NCI-H524 treated with DMSO at 0.1 percent for 48 hours (cell line): ENCODE data around the gene CDH26.

Source experiments
- DNase-seq: peaks from one replicate; lab custom pipeline; 2025; lab: John Stamatoyannopoulos, UW

Gene CDH26

GRCh38 chr20:59958123-59958522, at the start of gene CDH26:
Gene CDH26, plus strand, starts transcription at chr20:59958423. Its CDS starts 304 bp downstream, at chr20:59958727.
- DNase-seq, result no peak

DNA sequence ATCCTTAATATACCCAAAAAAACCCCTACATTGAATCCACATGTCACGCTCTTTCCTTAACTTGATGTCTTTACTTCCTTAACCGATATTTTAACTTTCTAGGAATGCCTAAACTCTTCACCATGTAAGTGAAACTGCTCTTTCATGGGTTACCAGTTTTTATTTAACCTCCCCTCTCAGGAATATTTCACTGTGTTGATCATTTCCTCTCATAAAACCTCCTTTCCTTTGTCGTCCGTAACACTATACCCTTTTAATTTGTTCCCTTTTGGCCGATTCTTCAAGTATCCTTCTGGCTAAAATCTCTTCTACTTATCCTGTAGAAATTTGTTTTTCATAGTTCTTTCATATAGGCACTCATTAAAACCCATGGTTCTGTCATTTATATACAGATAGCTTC, 49.4 kb upstream of the CDH26 start:
- DNase-seq, result no peak

DNA sequence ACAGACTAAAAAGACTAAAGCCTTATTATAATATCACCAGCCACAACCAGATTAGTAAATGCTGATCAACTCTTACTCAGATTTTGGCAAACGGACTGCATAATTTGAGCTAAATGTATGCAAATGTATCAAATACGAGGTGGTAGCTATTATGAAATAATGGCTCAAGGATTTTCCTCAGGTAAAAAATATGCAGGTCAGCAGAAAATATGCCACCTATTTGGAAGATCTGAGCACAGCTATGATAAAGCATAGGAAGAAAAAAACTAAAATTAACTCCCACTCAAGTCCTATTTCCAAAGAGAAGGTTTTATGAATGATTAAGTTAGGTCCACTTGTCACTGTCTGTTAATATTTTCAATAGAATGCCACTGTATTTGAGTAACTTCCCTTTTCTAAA, 47.2 kb upstream of the CDH26 start:
- DNase-seq, result no peak

DNA sequence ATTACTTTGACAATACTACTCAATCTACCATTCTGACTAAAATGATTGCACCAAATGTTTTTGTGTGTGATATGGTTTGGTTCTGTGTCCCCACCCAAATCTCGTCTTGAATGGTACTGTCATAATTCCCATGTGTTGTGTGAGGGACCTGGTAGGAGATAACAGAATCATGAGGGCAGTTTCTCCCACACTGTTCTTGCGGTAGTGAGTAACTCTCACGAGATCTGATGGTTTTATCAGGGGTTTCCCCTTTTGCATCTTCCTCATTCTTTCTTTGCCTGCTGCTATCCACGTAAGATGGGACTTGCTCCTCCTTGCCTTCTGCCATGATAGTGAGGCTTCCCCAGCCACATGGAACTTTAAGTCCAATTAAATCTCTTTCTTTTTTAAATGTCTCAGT, 45.6 kb upstream of the CDH26 start:
- DNase-seq, result no peak

GRCh38 chr20:59920944-59921343, 37.3 kb upstream of the CDH26 start:
- no peak for DNase-seq

DNA sequence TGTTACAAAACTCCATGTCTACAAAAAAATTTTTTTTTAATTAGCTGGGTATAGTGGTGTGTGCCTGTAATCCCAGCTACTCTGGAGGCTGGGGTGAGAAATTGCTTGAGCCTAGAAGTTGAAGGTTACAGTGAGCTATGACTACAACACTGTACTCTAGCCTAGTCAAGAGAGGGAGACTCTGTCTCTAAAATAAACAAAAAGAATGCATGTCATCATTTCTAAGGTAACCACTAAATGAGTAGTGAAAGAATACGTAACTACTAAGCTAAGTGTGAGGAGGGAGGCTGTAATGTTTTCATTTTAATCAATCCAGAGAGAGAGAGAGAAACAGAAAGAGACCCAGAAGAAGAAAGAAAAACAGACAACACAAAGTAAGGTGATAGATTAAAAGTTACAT, 34.7 kb upstream of the CDH26 start:
- DNase-seq, result no peak

DNA sequence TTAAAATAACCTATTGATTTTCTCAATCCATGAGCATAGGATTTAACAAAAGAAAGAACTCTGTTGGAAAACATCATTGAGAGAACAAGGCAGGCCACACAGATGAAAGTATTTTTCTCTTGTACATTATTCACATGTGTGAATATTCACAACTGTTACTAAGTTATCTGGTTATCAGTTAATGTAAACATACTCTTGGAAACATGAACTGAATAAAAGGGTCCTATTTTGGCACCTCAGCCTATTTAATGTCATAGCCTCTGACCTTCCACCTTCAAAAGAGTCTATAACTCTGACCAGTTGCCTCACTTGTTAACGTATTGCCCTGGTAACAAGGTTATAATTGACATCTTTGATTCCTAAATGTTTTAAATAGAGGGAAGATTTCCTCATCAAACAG, 32.9 kb upstream of the CDH26 start:
- no peak for DNase-seq

DNA sequence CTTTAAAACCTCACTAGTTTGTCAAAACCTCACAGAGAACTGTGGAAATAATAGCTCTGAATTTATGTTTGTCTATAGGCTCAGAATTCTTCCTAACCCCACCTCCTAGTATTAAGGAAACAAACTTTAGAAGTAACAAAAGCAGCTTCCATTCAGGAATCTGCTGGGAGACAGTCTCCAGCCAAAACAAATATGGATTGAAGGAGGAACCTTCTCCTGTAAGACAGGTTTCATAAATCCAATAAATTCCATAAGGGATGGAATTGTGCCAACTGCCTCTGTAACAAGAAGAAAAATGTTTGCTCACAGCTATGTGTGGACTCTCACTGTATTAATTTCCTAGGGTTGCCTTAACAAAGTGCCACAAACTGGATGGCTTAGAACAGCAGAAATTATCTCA, 32.3 kb upstream of the CDH26 start:
- no peak for DNase-seq

DNA sequence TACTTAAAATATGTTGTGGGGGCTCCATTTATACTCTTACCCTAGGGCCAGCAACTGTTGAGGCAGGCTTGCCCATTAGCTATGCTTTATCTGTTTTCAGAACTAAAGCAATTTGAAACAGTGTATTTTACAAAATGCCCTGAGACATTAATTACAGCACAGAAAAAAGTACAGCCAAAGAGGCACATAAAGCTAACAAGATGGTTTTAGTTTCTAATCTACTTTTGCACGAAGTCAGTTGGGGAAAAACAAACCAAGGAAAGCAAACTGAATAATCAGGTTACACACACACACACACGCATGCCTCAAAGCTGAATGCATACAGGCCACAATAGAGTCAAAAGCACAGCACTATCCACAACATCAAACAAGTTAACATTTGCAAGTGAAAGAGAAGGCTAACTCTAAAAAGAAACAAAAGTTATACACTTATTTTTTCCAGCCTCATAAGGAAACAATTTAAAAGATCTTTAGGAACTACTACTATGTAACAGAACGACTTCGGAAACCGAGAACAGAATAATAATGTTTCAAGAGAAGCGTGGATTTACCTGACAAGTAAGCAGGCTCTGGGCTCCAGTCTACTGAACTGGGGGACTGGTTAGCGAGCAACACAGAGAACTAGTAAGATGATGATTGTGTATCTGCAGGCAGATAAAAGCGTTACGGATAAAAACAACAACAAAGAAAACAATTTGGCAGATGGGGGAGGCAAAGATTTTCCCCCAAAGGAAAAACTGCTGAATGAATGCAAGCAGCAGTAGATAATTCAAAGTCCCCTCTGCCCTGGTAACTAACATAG, 26.5 kb upstream of the CDH26 start:
- no peak for DNase-seq

DNA sequence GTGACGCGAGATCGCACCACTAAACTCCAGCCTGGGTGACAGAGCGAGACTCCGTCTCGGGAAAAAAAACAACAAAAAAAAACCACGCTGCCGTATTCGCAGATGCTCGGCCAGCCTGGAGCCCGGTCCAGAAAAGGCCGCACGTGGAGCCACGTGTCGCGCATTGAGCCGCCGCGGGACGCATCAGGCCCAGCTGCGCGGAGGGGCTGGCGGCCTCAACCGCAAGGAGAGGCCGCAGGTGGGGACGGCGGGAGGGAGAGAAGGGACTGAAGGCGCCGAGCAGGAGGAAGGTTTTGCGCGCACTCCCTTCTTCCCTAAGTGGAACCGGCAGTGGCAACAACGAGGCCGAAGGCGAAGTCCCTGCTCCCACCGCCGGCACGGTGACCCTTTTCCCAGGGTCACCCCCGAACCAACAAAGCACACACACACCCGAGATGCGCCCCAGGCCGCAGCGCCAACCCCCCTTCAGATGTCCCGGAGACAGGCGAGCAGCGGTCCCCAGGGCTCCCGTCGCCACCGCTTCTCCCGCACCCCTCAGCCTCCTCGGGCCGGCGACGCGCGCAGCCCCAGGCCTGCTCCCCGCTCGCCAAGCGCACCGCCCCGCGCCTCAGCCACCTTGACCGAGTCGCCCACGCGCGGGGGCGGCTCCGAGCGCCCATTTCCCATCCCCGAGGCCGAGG, 25.5 kb upstream of the CDH26 start:
- DNase-seq, result no peak

GRCh38 chr20:59933296-59933848, 24.9 kb upstream of the CDH26 start, which contains the start of gene SYCP2:
Gene SYCP2, minus strand, starts transcription at chr20:59933637. Its CDS starts 11,224 bp downstream, at chr20:59922413.
- DNase-seq, result no peak

DNA sequence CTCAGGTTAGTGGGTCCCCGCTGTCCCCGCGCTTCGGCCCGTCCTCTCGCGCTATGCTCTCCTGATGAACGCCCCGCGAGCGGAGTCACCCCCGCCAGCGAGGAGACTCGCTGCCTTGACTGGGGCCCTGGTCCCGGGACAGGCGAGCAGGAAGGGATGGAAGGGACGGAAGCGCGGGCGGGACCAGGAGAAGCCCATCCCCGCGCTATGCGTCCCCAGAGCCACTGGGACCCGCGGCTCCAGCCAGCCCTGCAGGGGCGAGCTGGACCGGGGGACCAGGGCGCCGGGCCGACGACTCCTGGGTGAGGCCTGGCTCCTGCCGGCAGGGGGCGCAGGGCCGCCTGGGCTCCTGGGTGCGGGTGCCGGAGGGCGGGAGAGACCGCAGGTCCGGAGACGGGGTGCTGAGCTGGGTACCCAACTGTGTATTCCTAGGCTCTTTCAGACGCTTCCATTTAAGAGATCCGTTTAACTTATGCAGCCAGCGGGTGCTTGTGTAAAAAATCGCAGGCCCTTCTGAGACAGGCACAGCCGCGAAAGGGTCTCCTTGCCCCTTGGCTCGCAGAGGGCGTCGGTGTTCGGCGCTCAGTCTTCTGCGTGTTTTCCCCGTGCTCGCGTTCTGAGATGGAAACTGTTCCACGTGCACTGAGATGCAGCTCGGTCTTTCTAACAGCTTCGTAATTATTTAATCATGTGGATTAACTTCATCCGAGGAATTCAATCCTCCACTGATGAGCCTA, 24.2 kb upstream of the CDH26 start:
- DNase-seq, result no peak

GRCh38 chr20:59935457-59936185, 22.6 kb upstream of the CDH26 start:
- no peak for DNase-seq

GRCh38 chr20:59936409-59936808, 21.8 kb upstream of the CDH26 start:
- DNase-seq, result no peak

DNA sequence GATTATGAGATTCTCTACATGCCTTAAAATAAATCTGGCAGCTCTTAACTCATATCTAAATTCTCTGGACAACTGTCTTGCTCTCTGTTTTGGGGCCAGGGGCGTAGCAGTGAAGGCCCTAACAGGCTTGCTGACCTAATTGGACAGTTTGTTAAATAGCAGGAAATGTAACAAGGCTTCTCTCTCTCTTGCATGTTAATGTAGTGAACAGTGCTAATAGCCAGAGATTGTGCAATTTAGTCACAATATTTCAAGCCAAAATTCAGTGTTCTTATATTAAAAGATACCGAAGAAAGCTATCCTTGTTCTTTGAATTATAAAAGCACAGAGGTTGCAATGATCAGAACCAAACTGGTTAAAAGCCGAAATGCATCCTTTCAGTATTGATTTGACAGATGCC, 21.1 kb upstream of the CDH26 start:
- no peak for DNase-seq

DNA sequence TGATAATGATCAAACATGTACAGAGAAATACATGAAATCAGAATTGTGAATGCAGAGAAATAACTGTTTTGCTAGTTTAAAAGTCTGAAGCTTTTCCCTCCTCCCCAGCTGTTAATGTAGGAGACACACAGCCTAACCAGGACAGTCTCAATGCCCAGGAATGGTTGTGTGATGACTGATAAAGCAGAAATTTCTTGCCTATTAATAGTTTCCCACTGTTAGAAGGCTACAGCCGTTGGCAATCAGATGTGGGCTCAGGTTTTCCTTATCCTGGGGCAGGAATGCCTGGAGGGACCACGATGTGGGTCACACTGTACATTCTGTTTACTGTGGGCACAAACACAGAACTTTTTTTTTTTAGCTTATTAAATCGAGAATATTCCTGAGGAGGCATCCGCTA, 20.0 kb upstream of the CDH26 start:
- no peak for DNase-seq

GRCh38 chr20:59938696-59939051, 19.5 kb upstream of the CDH26 start:
- no peak for DNase-seq

DNA sequence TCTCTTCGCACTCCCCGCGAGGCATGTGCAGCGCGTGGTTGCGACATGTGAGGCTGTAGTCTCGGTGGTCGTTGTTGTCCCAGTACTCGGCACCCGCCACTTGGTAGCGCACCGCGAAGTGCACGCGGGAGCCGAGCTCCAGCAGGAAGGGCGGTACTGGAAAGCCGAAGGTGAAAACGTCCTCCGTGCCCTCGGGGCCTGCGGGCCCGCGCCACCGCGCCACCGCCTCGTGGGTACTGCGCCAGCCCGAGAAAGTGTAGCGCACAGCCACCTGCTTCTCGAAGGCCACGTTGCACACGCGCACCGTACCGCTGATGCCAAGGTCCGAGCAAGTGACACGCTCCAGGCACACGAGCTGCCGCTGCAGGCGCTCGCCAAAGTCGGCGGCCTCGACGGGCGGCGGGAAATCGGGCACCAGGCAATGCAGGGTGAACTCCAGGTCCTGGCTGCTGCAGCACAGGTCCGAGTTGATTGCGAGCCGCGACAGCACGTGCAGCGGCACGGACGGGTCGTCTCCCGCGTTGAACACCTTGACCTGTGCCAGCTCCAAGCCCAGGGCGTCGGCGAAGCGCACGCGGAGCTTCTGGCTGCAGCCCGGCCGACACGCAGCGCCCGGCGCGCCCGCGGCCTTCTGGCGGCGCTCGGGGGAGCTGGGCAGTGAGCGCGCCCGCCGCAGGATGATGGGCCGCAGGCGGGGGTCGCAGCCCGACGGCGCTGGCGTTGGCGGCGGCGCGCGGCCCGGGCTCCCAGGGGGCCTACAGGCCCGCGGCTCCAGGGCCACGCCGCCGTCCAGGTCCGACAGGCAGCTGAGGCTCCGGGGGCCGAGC, 19.0 kb upstream of the CDH26 start:
- no peak for DNase-seq

- no peak for DNase-seq
Observed at GRCh38 chr20:59939879-59940128, 18.4 kb upstream of the CDH26 start.

- peak; percentile 55 for DNase-seq
Observed at GRCh38 chr20:59940129-59940955, 17.9 kb upstream of the CDH26 start, which contains the start of the genes FAM217B and PPP1R3D. Gene FAM217B, plus strand, starts transcription at chr20:59940389. Its CDS starts 3,555 bp downstream, at chr20:59943944. Gene PPP1R3D, minus strand, starts transcription at chr20:59940305. Its CDS starts 374 bp downstream, at chr20:59939931.
